Activated effector memory CD4-positive, alpha-beta T cell treated with anti-CD3 and anti-CD28 coated beads, Interleukin-2, amount 50 U/mL, for 16 hours (primary cell): ENCODE data around the gene KCNA5.
A peak's percentile ranks its signal among the peaks of the same experiment; 100 is the strongest.

Experiments used
- DNase-seq: peaks from one replicate; pipeline ENCODE4 v3.0.0-alpha.2; 2020

Gene KCNA5

GRCh38 chr12:5043589-5044419 lies at the start of gene KCNA5:
Gene KCNA5, plus strand, starts transcription at chr12:5043879. Its CDS starts 269 bp downstream, at chr12:5044148.
- DNase-seq, result no peak

GRCh38 chr12:4994622-4995021 lies 49.1 kb upstream of the KCNA5 start:
- DNase-seq, result no peak

- no peak for DNase-seq
These were observed 47.0 kb upstream of the KCNA5 start for GRCh38 chr12:4996714-4997113.

GRCh38 chr12:4997939-4998338 lies 45.7 kb upstream of the KCNA5 start:
- DNase-seq, result peak; percentile 22

GRCh38 chr12:5000204-5000603 lies 43.5 kb upstream of the KCNA5 start:
- peak; percentile 38 for DNase-seq

- peak; percentile 12 for DNase-seq
These were observed 42.9 kb upstream of the KCNA5 start for GRCh38 chr12:5000658-5001385.

- DNase-seq, result peak; percentile 72
These were observed 40.5 kb upstream of the KCNA5 start for GRCh38 chr12:5003025-5003666.

- no peak for DNase-seq
These were observed 35.0 kb upstream of the KCNA5 start for GRCh38 chr12:5008661-5009060.

- DNase-seq, result no peak
These were observed 33.5 kb upstream of the KCNA5 start for GRCh38 chr12:5010151-5010550.

- no peak for DNase-seq
These were observed 31.3 kb upstream of the KCNA5 start for GRCh38 chr12:5012337-5012736.

- DNase-seq, result no peak
These were observed 30.4 kb upstream of the KCNA5 start for GRCh38 chr12:5013266-5013730.

GRCh38 chr12:5014269-5014668 lies 29.4 kb upstream of the KCNA5 start:
- DNase-seq, result no peak

GRCh38 chr12:5015711-5016492 lies 27.8 kb upstream of the KCNA5 start:
- no peak for DNase-seq

GRCh38 chr12:5016526-5016925 lies 27.2 kb upstream of the KCNA5 start:
- no peak for DNase-seq

GRCh38 chr12:5017638-5018348 lies 25.9 kb upstream of the KCNA5 start:
- no peak for DNase-seq

GRCh38 chr12:5018677-5019076 lies 25.0 kb upstream of the KCNA5 start:
- no peak for DNase-seq

GRCh38 chr12:5022025-5022424 lies 21.7 kb upstream of the KCNA5 start:
- no peak for DNase-seq

GRCh38 chr12:5022465-5023061 lies 21.1 kb upstream of the KCNA5 start:
- peak; percentile 70 for DNase-seq

- no peak for DNase-seq
These were observed 19.8 kb upstream of the KCNA5 start for GRCh38 chr12:5023842-5024241.

- DNase-seq, result no peak
These were observed 17.2 kb upstream of the KCNA5 start for GRCh38 chr12:5026342-5026938.
